Activated CD8-positive, alpha-beta memory T cell treated with anti-CD3 and anti-CD28 coated beads, Interleukin-2, amount 50 U/mL, for 1 hour (primary cell): ENCODE measurements around the gene GLRX2.
"Not testable (repeated sequence)": the region's sequence is repeated elsewhere in the genome, so short reads cannot be mapped to it uniquely, and the experiment has no call there.

Experiments
- DNase-seq: peaks from one replicate; pipeline ENCODE4 v3.0.0-alpha.2; 2020; ENCODE audit errors: extremely low read depth

The GLRX2 gene

DNA sequence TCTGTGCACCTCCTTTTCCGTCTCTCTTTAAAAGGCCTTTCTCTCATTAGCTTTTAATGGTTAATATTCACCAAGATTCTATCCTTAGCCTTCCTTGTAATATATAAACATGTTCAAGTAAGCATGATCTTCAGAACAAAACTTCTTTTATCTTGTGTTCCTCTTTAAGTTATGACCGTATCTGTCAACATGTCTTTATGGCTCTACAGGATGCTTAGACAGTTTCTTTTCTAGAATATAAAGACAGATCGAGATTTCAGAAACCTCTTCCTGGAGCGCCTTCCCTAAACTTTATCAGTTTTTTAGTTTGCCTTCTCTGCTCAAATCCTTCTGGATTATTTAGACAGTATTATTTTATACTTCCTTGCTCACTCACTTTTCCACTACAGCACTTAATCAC, 38.6 kb downstream of the GLRX2 start:
- DNase-seq: no peak

GRCh38 chr1:193065954-193066353, 39.3 kb downstream of the GLRX2 start:
- no peak for DNase-seq

- DNase-seq: no peak
These were observed 42.3 kb downstream of the GLRX2 start for GRCh38 chr1:193062698-193063463.

DNA sequence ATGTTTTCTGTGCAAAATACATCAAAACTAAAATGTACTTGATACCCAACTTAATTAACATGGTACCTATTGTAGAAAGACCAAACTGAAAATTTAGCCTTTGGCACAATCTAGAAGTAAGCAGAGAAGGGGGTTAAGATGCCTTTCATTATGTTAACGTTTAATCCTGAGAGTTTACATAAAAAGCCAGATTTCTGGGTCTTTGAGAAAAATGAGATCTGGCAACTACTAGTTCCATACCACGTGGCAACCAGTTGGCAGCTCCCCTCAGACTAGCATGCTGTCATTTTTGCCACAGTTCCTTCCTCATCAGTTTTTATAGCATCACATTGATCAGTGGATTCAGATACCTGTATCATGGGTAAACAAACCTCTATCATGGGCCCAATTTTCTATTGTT, 44.3 kb downstream of the GLRX2 start:
- DNase-seq: no peak

DNA sequence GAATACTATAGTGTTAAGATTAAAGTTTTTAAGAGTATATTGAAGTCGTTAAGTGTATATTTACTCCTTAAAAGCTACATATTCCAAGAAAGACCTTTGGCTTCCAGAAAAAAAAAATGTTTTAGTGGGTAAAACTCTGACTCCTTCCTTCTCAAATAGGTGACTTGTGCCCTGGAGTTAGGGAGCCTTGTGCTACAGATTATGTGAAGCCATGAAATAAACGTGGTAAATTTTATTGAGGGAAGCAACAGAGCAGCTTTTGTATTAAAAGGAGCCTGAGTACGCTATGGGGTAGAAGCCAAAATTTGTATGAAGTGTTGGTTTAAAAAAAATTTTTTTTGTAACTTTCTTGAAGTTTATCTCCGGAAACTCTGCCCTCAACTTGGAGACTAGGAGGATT, 44.8 kb downstream of the GLRX2 start:
- no peak for DNase-seq

DNA sequence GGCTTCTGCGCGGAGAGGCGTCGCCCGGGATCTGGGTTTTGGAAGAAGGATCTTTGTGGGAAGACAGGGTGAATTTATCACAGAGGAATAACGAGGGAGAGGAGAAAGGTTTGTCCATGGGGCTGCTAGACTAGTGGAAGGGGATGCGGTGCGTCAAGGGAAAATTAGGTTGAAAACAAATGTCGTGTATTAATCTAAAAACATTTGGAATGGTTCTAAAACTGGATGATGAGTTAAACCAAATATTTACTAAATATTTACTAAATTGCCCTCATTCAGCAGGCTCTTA, 45.2 kb downstream of the GLRX2 start:
- DNase-seq: no peak

GRCh38 chr1:193059282-193060114, 45.7 kb downstream of the GLRX2 start, which contains the start of the genes RO60 and UCHL5:
TSS of gene RO60 (plus strand) at chr1:193059612. CDS start at chr1:193069055, 9,443 bp downstream.
TSS of gene UCHL5 (minus strand) at chr1:193059360. CDS start at chr1:193059260, 100 bp downstream.
- peak; percentile 86 for DNase-seq

DNA sequence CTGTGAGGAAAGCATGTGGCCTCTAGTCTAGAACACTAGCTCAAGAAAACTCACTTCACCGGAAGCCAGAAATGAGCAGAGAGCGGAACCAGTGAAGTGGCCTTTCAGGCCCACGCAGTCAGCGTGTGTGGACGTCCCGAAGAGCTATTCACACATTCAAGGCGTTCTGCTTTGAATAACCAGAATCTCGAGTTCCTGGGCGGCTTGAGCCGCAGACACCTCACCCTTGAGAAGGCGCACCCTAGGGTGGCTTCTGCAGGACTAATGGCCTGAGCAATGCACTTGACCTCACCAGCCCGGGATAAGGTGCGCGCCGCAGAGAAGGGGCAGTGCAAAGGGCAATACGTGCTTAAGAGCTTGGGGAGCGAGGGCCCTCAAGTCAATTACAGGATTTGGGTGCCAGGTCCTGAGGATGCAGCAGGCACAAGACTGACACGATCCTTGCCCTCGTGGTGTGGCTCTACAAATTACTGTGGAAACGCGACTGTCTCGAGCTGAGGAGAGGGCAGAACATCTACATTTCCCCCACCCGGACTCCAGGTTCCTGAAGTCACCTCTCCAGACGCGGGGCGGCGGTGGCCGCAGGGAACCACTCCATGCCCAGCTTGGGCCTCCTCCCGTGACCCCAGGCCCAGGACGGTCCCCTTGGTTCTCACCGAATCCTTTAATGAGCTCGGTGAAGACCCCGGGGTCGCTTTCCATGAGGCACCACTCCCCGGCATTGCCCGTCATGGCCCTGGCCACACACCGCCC, 46.5 kb downstream of the GLRX2 start:
- peak; percentile 12 for DNase-seq

GRCh38 chr1:193054169-193054675, 51.0 kb downstream of the GLRX2 start:
- DNase-seq: no peak

DNA sequence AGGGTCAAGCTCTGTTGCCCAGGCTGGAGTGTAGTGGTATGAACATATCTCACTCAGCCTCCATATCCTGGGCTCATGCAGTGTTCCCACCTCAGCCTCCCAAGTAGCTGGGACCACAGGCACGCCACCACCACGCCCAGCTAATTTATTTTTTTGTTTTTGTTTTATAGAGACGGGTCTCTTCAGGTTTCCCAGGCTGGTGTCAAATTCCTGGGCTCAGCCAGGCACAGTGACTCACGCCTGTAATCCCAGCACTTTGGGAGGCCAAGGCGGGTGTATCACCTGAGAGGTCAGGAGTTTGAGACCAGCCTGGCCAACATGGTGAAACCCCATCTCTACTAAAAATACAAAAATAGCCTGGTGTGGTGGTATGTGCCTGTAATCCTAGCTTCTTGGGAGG, 56.3 kb downstream of the GLRX2 start:
- DNase-seq: not testable (repeated sequence)
